ENCODE measurements around the gene PACS2. TPM values are rescaled to one million over a fixed set of nuclear protein-coding genes. Genes with fewer than 3 reads are reported as not detected.

The PACS2 gene
- total and polyA plus RNA-seq, 2 of the 4 experiments (the other 2 are of a cell fraction) = 15.6 to 32.2 TPM

DNA sequence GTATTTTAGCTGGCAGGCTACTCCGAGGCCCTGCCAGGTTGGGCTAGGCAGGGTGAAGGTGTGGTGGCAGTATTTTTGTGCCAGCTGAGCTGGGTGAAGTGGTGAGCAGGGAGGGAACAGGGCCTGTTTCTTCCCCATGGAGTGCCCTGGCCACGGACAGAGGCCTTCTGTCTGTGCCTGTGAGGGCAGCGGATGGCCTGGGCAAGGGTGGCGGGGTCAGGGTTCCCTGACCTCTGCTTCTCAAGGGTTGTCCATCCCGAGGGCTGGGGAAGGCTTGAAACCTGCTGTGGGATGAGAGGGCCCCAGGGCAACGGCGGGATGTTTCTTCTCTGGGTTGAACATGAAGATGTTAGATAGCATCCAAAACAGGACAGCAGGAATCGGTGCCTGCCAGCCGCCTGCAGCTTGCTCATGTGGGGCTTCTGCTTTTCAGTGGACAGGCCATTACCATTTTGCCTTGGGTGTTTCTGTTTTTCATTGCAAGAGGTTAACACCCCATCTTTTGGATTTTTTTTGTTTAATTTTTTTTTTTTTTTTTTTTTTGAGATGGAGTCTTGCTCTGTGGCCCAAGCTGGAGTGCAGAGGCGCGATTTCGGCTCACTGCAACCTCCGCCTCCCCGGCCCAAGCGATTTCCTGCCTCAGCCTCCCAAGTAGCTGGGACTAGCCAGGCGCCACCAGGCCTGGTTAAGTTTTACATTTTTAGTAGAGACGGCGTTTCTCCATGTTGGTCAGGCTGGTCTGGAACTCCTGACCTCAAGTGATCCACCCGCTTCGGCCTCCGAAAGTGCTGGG, 108.3 kb downstream of the PACS2 start:
- no peak overlapping the region for H2BK20ac ChIP-seq (ENCODE audit: low read depth, low read length)
- no peak overlapping the region for H2AK5ac ChIP-seq (ENCODE audit: low read depth, low read length)
- intact Hi-C loops (cut with micrococcal nuclease) (no loop called here), dilution Hi-C loops (cut with HindIII; ENCODE audit: low sequenced_read_pairs, unreplicated experiment) (no loop called here), in situ Hi-C loops (cut with MboI; ENCODE audit: low sequenced_read_pairs) (no loop called here)
- H3K4me2 ChIP-seq (ENCODE audit: low read depth, low read length) = no peak overlapping the region
- ChIA-PET CTCF (no interaction called here), POLR2A (ENCODE audit: unreplicated experiment) (no interaction called here)
- H3K4me1 ChIP-seq (ENCODE audit: control insufficient read depth, insufficient read depth, low read length) = peaks cover 18% of the 10 kb centered on the region
- H3K36me3 ChIP-seq (ENCODE audit: control insufficient read depth, insufficient read depth, low read length) = peaks cover 17% of the 10 kb centered on the region
- H3K56ac ChIP-seq (ENCODE audit: extremely low read depth, insufficient read depth, low read length) = no peak overlapping the region
- H3K9me3 ChIP-seq (ENCODE audit: control insufficient read depth, insufficient read depth, low read length) = no peaks in the 10 kb centered on the region
- no peak overlapping the region for H4K8ac ChIP-seq (ENCODE audit: low read depth in 2 of 2, low read length in 2 of 2)
- H3K23ac ChIP-seq (ENCODE audit: low read depth, low read length) = peak overlapping the region; percentile 48; the same call in 1 of the 2 replicates
- H4K91ac ChIP-seq (ENCODE audit: insufficient read depth, low read depth, low read length) = no peak overlapping the region
- DNase-seq = no peak
- H3K4ac ChIP-seq (ENCODE audit: low read depth, low read length) = no peak overlapping the region
- no peak overlapping the region for H2BK5ac ChIP-seq (ENCODE audit: low read depth, low read length, poor library complexity, severe bottlenecking)
- H2AFZ ChIP-seq (replicated peaks; ENCODE audit: low read length, poor library complexity) = no peak overlapping the region
- H3K9ac ChIP-seq (ENCODE audit: low read depth, low read length) = no peak overlapping the region
- no TSS peak for BruUV-seq (replicated peaks)
- WGBS, 2 experiments (ENCODE audit: extremely low coverage in 2 of 2, insufficient read length in 1 of 2) = 100% methylated on average over 3 of the region's 21 CpGs; no CpG with 5 or more reads in 1 of the 2 experiments
- peaks cover 4 to 55% of the 10 kb centered on the region in 2 experiments for H3K79me1 ChIP-seq (ENCODE audit: low read depth in 1 of 2, low read length in 2 of 2)
- H3K27ac ChIP-seq (ENCODE audit: insufficient read depth, low read length) = no peak overlapping the region
- H3K18ac ChIP-seq (ENCODE audit: low read depth, low read length) = no peak overlapping the region
- H2BK15ac ChIP-seq (ENCODE audit: low read depth, low read length) = no peak overlapping the region
- no peaks in the 10 kb centered on the region for H3K27me3 ChIP-seq (ENCODE audit: control insufficient read depth, insufficient read depth, low read length)
- no peak overlapping the region for H2BK120ac ChIP-seq (ENCODE audit: low read depth, low read length)
- H3K14ac ChIP-seq (replicated peaks; ENCODE audit: low read depth, low read length) = no peak overlapping the region
- H4K20me1 ChIP-seq (ENCODE audit: insufficient read depth, low read length) = peaks cover 56% of the 10 kb centered on the region
- peaks cover 10% of the 10 kb centered on the region; the same call in 1 of the 2 replicates for H3K9me1 ChIP-seq (ENCODE audit: insufficient read depth, low read length)
- no peak overlapping the region for H3K4me3 ChIP-seq (ENCODE audit: insufficient read depth, low read depth, low read length)
- H2AK9ac ChIP-seq (replicated peaks; ENCODE audit: low read depth, low read length, poor library complexity) = peak overlapping the region; percentile 48
- no peak overlapping the region for H4K5ac ChIP-seq (ENCODE audit: low read depth, low read length)
- ATAC-seq (ENCODE audit: low read depth) = no peak
- TF ChIP-seq MAFK (IDR thresholded peaks at IDR 0.05; ENCODE audit: low read depth, low read length) = no peak
- TF ChIP-seq, protein P1, sequence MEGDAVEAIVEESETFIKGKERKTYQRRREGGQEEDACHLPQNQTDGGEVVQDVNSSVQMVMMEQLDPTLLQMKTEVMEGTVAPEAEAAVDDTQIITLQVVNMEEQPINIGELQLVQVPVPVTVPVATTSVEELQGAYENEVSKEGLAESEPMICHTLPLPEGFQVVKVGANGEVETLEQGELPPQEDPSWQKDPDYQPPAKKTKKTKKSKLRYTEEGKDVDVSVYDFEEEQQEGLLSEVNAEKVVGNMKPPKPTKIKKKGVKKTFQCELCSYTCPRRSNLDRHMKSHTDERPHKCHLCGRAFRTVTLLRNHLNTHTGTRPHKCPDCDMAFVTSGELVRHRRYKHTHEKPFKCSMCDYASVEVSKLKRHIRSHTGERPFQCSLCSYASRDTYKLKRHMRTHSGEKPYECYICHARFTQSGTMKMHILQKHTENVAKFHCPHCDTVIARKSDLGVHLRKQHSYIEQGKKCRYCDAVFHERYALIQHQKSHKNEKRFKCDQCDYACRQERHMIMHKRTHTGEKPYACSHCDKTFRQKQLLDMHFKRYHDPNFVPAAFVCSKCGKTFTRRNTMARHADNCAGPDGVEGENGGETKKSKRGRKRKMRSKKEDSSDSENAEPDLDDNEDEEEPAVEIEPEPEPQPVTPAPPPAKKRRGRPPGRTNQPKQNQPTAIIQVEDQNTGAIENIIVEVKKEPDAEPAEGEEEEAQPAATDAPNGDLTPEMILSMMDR (conservative IDR thresholded peaks at IDR 0.05; ENCODE audit: low read depth, low read length) = no peak
- TF ChIP-seq SMC3 (IDR thresholded peaks at IDR 0.05; ENCODE audit: low read depth, low read length) = no peak
- TF ChIP-seq BHLHE40 (IDR thresholded peaks at IDR 0.05; ENCODE audit: low read depth, low read length) = no peak
- no peak for TF ChIP-seq NFE2L2 (IDR thresholded peaks at IDR 0.05; ENCODE audit: low read depth, low read length)
- no peak for TF ChIP-seq RFX5 (IDR thresholded peaks at IDR 0.05; ENCODE audit: low read depth, low read length)
- TF ChIP-seq, protein P2, sequence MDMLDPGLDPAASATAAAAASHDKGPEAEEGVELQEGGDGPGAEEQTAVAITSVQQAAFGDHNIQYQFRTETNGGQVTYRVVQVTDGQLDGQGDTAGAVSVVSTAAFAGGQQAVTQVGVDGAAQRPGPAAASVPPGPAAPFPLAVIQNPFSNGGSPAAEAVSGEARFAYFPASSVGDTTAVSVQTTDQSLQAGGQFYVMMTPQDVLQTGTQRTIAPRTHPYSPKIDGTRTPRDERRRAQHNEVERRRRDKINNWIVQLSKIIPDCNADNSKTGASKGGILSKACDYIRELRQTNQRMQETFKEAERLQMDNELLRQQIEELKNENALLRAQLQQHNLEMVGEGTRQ (IDR thresholded peaks at IDR 0.05; ENCODE audit: low read depth, low read length) = no peak
- no peak for TF ChIP-seq FOS (IDR thresholded peaks at IDR 0.05; ENCODE audit: low read depth, low read length)
- TF ChIP-seq RAD21 (IDR thresholded peaks at IDR 0.05; ENCODE audit: low read length) = no peak
- TF ChIP-seq CHD1 (IDR thresholded peaks at IDR 0.05; ENCODE audit: low read depth, low read length) = no peak
- no peak for TF ChIP-seq MXI1 (IDR thresholded peaks at IDR 0.05; ENCODE audit: borderline replicate concordance, low read depth, low read length)
- TF ChIP-seq, protein P3, sequence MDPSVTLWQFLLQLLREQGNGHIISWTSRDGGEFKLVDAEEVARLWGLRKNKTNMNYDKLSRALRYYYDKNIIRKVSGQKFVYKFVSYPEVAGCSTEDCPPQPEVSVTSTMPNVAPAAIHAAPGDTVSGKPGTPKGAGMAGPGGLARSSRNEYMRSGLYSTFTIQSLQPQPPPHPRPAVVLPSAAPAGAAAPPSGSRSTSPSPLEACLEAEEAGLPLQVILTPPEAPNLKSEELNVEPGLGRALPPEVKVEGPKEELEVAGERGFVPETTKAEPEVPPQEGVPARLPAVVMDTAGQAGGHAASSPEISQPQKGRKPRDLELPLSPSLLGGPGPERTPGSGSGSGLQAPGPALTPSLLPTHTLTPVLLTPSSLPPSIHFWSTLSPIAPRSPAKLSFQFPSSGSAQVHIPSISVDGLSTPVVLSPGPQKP (IDR thresholded peaks at IDR 0.05; ENCODE audit: borderline replicate concordance, low read depth, low read length) = no peak
- no peak for TF ChIP-seq MAZ (IDR thresholded peaks at IDR 0.05; ENCODE audit: borderline replicate concordance, low read depth, low read length)
- TF ChIP-seq POLR2A (IDR thresholded peaks at IDR 0.05; ENCODE audit: low read depth, low read length) = no peak
- no peak for TF ChIP-seq CEBPB (IDR thresholded peaks at IDR 0.05; ENCODE audit: low read depth, low read length)

All from IMR-90 (cell line).